ENCODE results near the gene THAP4.

Gene THAP4

DNA sequence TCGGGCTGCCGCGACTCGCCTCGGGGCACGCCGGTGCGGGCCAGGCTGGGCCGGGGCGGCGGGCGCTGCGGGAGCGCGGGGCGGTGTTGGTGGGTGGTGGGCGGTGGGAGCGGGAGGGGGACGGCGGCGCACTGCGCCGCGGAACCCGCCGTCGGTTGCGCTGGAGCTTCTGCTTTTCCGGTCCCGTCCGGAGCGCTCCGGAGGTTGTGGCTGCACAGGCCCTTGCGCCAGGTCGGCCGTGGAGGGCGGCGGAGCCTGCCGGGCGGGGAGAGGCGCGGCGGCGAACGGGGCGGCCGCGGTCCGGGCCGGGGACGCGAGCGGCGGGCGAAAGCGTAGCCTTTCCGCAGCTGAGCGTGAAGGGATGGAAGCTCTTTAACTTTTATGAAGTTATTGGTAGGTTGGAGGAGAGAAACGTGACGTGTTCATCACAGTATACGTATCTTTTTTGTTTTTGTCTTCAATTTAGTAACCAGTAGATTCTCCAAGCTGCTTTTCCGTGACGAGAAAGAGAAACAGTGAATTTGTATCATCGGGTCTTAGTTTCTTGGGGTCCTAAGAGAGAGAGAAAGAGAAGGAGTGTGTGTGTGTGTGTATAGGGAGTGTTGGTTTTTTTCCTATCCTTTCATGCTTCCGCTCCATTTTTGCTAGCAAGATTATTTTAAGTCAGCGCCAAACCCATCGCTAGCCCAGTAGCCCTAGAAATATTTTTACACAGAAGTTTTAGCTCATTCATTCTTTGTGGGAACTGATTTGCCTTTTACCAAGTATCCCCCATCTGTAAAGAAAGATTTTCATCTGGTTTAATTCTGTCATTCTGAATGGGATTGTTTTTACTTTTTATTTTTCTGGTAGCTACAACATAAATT, 1.1 kb upstream of the THAP4 start:
- peak in 1 of 5 donors; percentile 21 for DNase-seq

DNA sequence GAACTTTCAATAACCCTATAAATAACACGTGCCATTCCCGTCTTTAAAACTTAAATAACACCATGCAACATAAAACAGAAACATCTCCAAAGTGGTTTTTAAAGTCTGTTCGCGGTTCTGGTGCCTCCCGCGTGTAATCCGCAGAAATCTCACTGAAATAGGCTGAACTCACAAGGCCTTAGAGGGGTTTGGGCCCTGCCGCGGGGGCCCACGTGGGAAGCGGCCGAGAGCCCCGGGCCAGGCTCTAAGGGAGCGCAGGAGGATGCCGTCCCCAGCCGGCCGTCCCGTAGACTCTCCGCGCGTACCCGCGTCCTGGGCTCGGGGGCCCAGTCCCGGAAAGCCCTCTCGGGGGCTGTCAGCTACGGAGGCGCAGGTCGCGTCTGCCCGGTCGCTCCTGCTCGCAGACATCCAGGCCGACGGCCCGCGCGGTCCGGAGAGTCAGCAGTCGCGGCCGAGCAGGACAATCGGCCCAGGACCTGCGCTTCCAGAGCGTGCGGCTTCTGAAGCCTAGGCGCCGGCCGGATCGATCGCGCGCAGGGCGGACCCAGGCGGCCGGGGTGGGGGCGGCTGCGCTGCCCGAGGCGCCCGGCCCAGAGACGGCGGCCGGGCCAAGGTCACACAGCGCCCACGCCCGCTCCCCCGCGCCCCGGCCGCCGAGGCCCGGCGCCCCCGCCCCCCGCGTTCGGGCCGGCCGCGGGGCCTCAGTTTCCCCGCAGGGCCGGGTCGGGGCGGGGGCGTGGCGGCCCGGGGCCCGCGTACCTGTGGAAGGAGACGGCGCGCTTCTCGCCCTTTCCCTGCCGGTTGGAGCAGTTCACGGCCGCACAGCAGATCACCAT, 558 bp downstream of the THAP4 start:
- DNase-seq = peak in 2 of 5 donors; percentile 22 to 37

DNA sequence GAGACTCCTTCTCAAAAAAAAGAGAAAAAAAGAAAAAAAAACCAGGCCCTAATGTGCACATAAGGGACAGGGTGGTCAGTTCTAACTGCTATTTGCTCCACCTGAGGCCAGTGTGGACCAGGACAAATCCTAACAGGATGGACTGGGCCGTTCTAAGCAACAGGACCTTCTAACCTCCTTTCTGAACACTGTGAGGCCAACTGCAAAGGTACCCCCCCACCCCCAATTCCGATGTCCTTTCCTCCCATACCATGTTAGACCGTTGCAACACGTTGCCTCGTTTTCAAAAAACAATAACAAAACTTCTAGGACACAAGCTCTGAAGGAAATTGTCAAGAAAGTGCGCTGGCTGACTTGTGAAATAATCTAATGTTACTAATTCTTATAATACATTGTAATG, 1.2 kb downstream of the THAP4 start:
- DNase-seq = no peak

DNA sequence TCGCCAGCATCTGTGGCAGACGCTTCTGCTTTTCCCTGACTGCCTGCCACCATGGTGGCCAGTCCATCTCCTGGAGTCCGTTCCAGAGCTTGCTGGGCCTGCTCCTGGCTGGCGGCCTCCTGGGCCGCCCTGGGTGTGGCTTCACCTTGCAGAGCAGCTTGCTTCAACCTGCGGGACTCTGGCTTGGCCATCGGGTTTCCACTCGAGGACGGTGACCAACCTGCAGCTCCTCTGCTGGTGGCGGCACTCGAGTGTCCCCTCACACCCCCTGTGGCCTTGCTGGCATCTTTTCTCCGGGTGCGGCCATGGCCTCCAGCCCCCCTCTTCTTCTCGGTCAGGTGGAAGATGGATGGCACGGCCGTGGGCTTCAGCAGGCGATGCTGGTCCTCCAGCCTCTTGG, 3.4 kb downstream of the THAP4 start:
- no peak for DNase-seq

DNA sequence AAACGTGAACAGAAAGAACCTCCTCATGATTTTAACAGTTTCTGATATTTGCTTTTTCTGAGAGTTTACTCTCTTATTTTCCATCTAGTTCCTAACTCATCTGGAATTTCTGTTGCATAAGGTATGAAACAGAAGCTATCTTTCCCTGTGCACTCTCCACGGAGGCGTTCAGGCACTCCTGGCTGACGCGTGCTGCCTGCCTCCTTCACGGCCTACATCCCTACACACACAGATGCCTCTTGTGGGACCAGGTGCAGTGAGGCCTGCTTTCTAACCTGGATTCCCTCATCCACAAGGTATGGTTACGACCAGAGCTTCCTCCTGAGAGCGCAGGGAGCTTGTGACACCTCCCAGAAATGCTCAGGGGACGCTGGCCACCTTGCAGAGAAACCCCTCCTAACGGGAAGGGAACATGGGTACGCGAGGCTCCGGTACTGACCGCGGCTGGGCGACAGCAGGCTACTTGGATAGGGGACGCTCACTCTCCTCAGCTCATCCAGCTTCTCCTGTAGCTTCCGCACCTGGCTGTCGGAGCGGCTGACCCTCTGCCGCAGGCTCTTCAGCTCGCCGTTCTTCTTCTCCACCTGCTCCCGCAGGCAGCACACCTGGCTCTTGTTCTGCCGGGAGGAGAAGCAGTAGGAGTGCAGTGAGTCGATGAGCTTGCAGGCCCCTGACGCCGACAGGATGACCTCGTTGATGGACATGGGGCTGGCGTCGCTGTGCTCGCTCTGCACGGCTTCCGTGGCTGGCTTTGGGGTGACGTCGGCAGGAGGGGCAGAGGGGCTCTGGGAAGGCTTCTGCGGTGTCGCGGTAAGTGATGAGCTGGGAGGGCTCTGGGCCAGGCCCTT, 4.3 kb downstream of the THAP4 start:
- DNase-seq = no peak

DNA sequence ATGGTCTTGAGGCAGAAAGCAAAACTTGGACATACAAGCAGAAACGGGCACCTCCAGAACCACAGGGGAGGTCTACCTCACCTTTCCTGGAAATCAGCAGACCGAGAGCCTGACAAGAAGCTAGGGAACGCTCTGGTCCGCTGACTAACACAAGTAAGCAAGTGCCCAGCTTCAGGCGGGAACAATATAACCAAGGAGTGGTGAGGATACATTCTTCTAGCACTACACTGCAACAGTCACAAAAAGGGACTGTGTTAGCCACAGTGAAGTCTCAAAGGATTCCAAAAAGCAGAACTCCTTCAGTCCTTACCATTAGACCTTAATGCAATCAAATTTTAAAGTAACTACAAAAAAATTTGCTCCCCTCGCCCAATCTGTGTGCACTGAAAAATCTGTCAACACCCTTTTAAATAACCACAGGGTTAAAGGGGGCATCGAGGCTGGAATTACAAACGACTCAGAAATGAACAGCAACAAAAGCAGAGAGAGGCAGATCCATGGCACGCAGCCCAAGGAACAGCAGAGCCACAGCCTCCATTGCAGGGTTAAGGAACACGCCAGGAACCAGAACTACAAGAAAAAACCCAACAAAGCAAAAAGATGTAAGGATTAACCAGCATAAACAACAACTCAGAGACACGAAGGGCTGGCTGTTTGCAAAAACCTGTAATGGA, 7.1 kb downstream of the THAP4 start:
- DNase-seq = no peak

DNA sequence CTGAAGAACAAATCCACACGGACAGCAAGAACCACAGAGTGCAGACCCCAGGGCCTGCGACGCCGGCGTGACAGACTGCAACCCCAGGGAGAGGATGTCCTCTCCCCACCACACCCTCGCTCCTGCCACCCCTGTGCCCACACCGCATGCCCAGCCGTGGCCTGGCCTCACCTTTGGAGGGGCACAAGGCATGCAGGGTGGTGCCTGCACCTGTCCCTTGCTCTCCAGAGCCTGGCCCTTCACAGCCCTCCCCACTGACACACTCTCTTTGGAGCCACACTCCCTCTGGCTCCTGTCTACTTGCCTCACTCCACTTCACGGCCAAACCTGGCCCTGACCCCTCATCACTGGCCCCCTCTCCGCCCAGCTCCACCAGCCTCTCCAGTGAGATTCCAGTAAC, 9.3 kb downstream of the THAP4 start:
- DNase-seq = no peak

DNA sequence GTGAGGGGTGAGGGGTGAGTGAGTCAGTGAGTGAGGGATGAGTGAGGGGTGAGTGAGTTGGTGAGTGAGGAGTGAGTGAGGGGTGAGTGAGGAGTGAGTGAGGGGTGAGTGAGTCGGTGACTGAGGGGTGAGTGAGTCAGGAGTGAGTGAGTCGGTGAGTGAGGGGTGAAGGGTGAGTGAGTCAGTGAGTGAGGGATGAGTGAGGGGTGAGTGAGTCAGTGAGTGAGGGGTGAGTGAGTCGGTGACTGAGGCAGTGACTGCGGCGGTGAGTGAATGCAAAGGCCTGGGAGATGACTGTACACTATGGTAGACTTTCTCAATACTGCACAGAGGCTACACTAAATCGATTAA, 16.6 kb downstream of the THAP4 start:
- DNase-seq = peak in 1 of 5 donors; percentile 59

DNA sequence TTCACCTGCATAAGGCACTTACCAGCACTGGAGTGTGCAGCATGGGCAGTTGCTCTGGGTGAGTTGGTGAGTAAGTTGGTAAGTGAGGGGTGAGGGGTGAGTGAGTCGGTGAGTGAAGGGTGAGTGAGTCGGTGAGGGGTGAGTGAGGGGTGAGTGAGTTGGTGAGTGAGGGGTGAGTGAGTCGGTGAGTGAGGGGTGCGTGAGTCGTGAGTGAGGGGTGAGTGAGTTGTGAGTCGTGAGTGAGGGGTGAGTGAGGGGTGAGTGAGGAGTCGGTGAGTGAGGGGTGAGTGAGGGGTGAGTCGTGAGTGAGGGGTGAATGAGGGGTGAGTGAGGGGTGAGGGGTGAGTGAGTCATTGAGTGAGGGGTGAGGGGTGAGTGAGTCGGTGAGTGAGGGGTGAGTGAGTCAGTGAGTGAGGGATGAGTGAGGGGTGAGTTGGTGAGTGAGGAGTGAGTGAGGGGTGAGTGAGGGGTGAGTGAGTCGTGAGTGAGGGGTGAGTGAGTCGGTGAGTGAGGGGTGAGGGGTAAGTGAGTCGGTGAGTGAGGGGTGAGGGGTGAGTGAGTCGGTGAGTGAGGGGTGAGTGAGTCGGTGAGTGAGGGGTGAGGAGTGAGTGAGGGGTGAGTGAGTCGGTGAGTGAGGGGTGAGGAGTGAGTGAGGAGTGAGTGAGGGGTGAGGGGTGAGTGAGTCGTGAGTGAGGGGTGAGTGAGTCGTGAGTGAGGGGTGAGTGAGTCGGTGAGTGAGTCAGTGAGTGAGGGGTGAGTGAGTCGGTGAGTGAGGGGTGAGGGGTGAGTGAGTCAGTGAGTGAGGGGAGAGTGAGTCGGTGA, 17.1 kb downstream of the THAP4 start:
- DNase-seq = no peak

DNA sequence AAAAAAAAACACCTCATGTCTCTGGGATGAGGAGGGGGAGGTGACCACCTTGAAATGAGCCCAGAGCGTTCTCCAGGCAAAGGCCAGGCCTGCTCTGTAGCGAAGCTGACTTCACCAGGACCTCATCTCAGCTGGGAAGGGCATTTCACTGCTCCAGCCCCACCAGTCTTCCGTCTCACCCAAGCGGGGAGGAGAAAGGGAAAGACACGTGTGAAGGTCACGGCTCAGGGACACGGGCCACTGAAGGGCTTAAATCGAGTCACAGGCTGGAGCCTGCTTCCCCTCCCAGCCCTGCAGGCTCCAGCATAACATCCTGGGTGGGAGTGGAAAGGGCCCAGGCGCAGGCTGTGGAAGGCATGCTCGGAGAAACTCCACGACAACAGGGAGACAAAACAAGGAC, 18.1 kb downstream of the THAP4 start:
- DNase-seq = no peak

DNA sequence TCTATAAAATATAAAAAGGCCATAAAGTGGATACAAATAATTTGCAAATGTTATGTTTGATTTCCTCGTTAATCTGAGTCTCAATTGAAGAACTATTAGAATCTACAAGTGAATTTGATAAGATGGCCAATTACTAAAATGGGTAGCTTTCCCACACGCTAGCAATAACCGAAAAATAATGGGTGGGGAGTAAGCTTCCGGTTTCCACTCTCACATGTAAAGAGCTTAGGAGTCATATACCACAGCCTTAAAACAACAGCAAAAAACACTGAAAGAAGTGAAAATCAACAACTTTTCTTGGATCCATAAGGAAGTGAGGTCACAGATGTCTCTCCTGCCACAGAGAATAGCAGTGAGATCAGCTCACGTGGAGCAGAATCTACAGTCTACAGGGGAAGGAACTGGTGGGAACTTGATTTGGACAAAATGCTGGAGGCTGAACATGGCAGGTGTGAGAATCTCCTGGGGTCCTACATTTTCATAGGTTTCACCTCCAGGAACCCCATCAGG, 18.6 kb downstream of the THAP4 start:
- DNase-seq = peak in 1 of 5 donors; percentile 21

DNA sequence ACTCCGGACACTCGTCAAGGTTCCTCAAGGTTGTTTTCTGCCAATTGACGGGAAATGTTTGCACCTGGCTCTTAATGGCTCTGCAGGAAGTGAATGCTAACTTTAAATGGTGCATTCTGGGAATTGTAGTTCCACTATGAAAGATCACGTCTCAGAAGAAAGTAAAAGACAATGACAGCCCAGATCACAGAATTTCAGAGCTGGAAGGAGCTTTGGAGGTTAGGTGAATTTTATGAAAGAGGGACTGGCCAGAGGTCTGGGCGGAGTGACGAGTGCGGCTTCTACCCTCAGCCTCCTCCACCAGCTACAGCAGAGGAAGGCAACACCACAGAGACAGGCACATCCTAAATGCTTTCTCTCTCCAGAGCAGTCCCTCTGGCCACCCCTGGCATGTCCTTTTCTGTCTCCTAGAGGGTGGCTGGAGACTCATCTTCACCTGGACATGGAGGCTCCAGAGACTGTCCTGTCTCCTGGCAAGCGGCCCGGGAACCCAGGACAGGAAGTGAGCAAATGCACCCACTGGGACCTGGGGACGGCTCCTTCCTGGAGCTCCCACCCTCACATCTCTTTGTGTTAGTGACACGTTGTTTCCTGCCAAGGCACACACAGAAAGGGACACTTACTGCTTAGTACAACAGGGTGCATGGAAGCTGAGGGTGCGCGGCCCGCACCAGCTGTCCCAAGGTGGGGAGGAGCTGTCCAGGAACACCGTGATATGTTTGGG, 19.4 kb downstream of the THAP4 start:
- peak in 1 of 5 donors; percentile 66 for DNase-seq

DNA sequence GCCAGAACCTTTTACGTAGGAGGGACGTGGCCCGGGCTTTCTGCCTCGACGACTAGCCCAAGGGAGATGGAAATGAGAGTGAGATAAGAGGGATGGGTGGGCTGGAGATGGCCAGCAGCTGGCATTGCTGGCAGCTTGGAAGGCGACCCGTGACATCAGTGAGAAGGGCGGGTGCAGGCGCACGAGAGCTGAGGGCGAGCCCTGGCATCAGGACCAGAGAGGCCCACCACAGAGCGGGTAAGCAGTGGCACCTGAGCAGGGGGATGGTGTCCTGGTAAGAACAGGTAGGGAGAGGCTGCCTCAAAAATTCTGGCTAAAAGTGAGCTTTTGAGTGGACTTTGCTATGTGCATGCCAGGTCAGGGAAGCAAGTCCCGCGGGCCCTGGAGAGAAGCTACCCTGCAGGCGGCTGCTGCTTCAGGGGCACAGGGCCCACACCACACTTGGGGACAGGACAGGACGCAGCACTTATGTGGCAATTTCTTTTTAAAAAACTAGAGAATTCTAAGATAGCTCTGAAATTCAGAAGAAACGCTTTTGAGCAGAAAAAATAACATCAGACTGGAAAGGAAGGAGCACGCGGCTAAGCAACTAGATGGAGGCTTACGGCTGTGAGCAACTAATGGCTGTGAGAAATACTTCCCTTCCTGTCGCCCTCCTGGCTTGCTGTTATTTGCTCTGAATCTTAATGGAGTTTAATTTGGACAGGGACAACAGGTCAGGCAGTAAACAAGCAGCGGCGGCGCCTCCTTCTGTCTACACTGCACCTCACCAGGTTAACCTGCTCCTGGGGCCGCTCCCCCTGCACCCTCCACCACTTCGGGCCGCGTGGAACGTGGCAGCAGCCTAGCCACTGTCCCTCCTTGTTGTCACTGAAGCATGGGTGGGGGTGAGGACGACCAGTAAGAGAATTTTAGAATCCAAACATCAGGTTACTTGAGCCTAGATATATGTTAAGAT, 20.5 kb downstream of the THAP4 start:
- no peak for DNase-seq

DNA sequence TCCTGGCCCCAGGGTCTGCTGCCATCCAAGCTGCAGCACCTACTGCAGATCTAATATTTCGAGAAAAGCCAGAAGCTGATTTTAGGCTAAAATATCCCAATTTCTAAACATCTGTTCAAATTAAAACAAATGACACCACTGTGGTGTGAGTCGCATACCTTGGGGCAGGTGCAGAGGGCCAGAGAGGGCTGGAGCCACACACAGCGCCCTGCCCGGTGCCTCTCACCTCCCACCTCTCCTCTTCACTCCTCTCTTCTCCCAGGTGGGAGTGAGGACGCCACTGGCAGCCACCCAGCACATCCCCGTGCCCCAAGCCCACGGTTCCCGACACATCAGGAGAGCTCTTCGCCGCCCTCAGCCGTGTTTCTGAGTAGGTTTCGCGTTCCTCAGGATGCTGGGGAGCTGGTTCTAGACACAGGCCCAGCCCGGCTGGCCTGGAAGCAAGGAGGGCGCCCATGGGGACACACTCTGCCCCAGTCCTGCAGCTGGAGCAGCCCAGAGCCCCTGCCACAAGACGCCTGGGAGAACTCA, 21.4 kb downstream of the THAP4 start:
- DNase-seq = no peak

DNA sequence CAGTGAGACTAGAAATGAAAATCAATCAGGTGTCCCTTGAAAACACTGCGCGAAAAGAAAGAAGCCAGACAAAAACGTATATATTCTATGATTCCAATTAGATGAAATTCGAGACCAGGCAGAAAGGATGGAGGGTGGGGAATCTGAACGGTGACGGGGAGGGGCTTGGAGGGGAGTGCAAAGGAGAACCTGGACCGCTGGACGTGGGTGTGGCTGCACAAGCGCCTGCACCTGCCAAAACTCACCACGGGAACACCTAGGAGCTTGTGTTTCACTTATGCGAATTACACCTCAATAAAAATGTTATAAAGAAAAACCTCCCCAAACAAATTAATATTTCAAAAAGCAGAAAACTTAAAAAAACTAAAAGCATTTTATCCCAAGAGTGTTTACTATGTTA, 21.9 kb downstream of the THAP4 start:
- DNase-seq = no peak

DNA sequence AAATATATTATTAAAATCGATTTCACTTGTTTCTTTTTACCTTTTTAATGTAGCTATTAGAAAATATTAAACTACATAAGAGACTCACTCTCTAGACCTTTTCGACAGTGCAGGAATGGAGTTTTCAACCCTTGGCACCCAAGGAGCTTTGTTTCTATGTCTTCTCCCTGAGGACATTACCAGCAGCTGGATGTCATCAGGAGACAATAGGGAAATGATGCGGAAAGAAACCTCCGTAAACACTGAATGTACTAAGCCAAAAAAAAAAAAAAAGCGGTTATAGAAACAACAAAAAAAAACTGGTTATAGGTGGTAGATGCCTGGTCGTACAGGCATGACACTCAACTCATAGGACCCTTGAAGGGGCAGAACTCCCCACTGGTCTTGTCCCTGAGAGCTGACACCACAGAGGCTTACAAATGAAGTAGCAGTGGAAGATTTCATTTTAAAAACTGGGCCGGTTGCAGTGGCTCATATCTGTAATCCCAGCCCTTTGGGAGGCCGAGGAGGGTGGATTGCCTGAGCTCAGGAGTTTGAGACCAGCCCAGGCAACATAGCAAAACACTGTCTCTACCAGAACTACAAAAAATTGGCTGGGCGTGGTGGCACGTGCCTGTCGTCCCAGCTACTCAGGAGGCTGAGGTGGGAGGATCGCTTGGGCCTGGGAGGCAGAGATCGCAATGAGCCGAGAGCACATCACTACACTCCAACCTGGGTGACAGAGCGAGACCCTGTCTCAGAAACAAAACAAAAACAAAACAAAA, 23.8 kb downstream of the THAP4 start:
- no peak for DNase-seq

DNA sequence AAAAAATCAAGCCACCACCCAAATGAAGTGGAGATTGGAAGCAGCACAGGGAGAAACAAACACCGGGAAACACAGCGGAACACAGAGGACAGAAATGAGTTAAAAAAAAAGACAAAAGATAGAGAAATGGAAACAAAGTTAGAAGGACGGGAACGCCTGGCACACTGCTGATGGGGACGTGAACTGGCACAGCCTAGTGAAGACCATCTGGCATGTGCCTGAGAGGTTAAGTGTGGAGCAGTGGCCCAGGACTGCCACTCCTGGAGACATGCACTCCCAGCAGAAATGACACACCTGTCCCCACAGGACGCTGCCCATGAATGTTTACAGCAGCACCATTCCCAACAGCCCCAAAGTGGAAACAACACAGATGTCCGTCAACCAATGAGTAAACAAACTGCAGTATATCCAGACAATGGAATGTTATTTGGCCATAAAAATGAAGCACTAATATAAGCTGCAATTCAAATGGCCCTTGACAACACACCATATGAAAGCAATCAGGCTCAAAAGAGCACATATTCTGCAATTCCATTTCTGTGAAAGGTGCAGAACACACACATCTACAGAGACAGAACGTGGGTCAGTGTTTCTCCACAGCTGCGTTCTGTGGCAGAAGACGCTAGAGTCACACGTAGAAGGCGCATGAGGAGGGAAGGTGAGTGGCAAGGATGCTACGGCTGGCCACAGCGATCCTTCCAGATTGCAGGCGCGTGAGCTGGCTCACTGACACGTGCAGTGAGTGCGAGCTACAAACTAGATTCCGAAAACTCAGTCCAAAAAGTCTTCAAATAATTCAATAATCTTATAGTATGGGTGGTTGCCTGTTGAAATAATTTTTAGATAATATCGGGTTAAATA, 24.6 kb downstream of the THAP4 start:
- DNase-seq = no peak

Data from T-helper 1 cell (primary cell).